Measurements from ENCODE around the gene USP32. TPM values are rescaled to one million over a fixed set of nuclear protein-coding genes. Genes with fewer than 3 reads are reported as not detected.

Gene USP32
- total and polyA plus RNA-seq, 2 of the 8 experiments (the other 6 are each of a cell fraction or from before 2014, with no cell fraction given): 29.6 to 112 TPM

GRCh38 chr17:60332574-60332973, 59.4 kb downstream of the USP32 start:
- FAIRE-seq: no peak
- POLR2A ChIA-PET (ENCODE audit: partially characterized antibody): interaction anchor here (0.9 to 1.0 kb wide), 2 partner anchors 25 to 60 kb away, joined by 3 read pairs; no protein-coding TSS in a partner anchor
- TF ChIP-seq GABPA (IDR thresholded peaks at IDR 0.05; ENCODE audit: borderline replicate concordance, insufficient read depth, low read length): no peak
- no peak for TF ChIP-seq BACH1 (IDR thresholded peaks at IDR 0.05; ENCODE audit: low read length)
- no peak for TF ChIP-seq SRF (IDR thresholded peaks at IDR 0.05; ENCODE audit: low read depth, low read length)
- no peak for TF ChIP-seq RXRA (IDR thresholded peaks at IDR 0.05; ENCODE audit: insufficient read depth, low read depth, low read length)
- no peak for TF ChIP-seq EGR1 (IDR thresholded peaks at IDR 0.05; ENCODE audit: borderline replicate concordance, low read depth, low read length)
- TF ChIP-seq EP300 (IDR thresholded peaks at IDR 0.05; ENCODE audit: borderline replicate concordance in 1 of 2, low read depth in 2 of 2, low read length in 2 of 2): no peak
- TF ChIP-seq SUZ12 (IDR thresholded peaks at IDR 0.05; ENCODE audit: low read length): no peak
- no peak for TF ChIP-seq CTCF (IDR thresholded peaks at IDR 0.05; ENCODE audit: control extremely low read depth in 1 of 3, insufficient read depth in 1 of 3, low read depth in 1 of 3, low read length in 3 of 3)
- no peak for TF ChIP-seq BCL11A (IDR thresholded peaks at IDR 0.05; ENCODE audit: low read depth in 2 of 2, low read length in 2 of 2)
- TF ChIP-seq TAF1 (IDR thresholded peaks at IDR 0.05; ENCODE audit: low read depth, low read length): no peak
- no peak for TF ChIP-seq CBX8 (IDR thresholded peaks at IDR 0.05; ENCODE audit: borderline replicate concordance, low read depth, low read length)

More at GRCh38 chr17:60332574-60332973, 59.4 kb downstream of the USP32 start:
- Histone ChIP-seq H3K56ac (replicated peaks; ENCODE audit: insufficient read length, low read depth, low read length) (no peak overlapping the region), H2BK120ac (replicated peaks; ENCODE audit: low read depth, low read length) (no peak overlapping the region), H2BK5ac (ENCODE audit: low read depth, low read length) (no peak overlapping the region), H3K23me2 (ENCODE audit: low read depth, low read length) (no peaks in the 10 kb centered on the region), H3K9ac (replicated peaks in 1 of 4; ENCODE audit: extremely low read depth in 1 of 4, low read depth in 3 of 4, low read length in 3 of 4) (no peak overlapping the region), H4K5ac (ENCODE audit: insufficient read length, low read depth, low read length) (no peak overlapping the region), H3K79me1 (ENCODE audit: low read depth, low read length) (peaks cover 11% of the 10 kb centered on the region; the same call in 1 of the 2 replicates), H3K4ac (replicated peaks; ENCODE audit: insufficient read length, low read depth, low read length) (no peak overlapping the region), H2BK12ac (ENCODE audit: low read depth, low read length) (no peak overlapping the region), H4K20me1 (replicated peaks in 1 of 2; ENCODE audit: control insufficient read depth in 1 of 2, insufficient read depth in 2 of 2, low read length in 2 of 2) (peaks cover 8 to 12% of the 10 kb centered on the region in 2 experiments), H2BK15ac (ENCODE audit: low read length) (no peak overlapping the region), H3K4me2 (ENCODE audit: insufficient read depth in 1 of 2, low read depth in 2 of 2, low read length in 2 of 2) (no peak overlapping the region), H3K18ac (ENCODE audit: extremely low read depth, low read length) (no peak overlapping the region), H3K14ac (ENCODE audit: insufficient read length) (no peak overlapping the region), H3K36me3 (ENCODE audit: control insufficient read depth in 2 of 4, insufficient read depth in 4 of 4, low read length in 3 of 4) (peaks cover 0 to 3% (median 0%) of the 10 kb centered on the region in 4 experiments; a peak in 1 of 8 replicates), H3K27me3 (replicated peaks in 1 of 4; ENCODE audit: control insufficient read depth in 3 of 4, extremely low read depth in 1 of 4, insufficient read depth in 3 of 4, low read length in 3 of 4) (no peaks in the 10 kb centered on the region), H3K9me3 (ENCODE audit: insufficient read depth in 2 of 2, low read depth in 1 of 2, low read length in 1 of 2) (no peaks in the 10 kb centered on the region), H2BK20ac (ENCODE audit: low read length) (no peak overlapping the region), H4K91ac (replicated peaks; ENCODE audit: insufficient read length, low read length) (no peak overlapping the region), H2AFZ (ENCODE audit: low read length) (no peak overlapping the region), H3K23ac (ENCODE audit: insufficient read length) (no peak overlapping the region), H3K27ac (ENCODE audit: low read depth, low read length) (no peak overlapping the region), H4K8ac (ENCODE audit: extremely low read depth, insufficient read depth, low read length) (no peak overlapping the region), H2AK5ac (ENCODE audit: low read depth, low read length) (no peak overlapping the region), H3K79me2 (ENCODE audit: control insufficient read depth in 1 of 2, insufficient read depth in 2 of 2, low read length in 2 of 2) (peaks cover 0 to 84% of the 10 kb centered on the region in 2 experiments; a peak in 2 of 4 replicates), H3K4me1 (replicated peaks in 1 of 4; ENCODE audit: control insufficient read depth in 3 of 4, insufficient read depth in 4 of 4, low read length in 3 of 4) (peaks cover 6 to 17% (median 10%) of the 10 kb centered on the region in 4 experiments), H3K4me3 (ENCODE audit: extremely low read depth in 1 of 4, insufficient read depth in 2 of 4, low read depth in 3 of 4, low read length in 4 of 4) (no peak overlapping the region)
- no peak for DNase-seq (ENCODE audit: low read depth in 1 of 2, low spot score in 2 of 2)
- WGBS, 2 experiments (ENCODE audit: extremely low coverage in 1 of 2, insufficient coverage in 1 of 2, insufficient read length in 1 of 2, insufficient replicate concordance in 2 of 2, low coverage in 1 of 2, low lambda C conversion rate in 2 of 2, missing lambda C conversion rate in 1 of 2): 73% methylated on average over 2 of the region's 2 CpGs; no CpG with 5 or more reads in 1 of the 2 experiments
- CTCF ChIA-PET (ENCODE audit: partially characterized antibody): interaction anchor here (0.8 kb wide), 1 partner anchor 17 kb away, joined by 3 read pairs; no protein-coding TSS in a partner anchor
